Measurements from ENCODE around the gene FBXL16.

Gene FBXL16

GRCh38 chr16:661184-661821 lies 44.3 kb downstream of the FBXL16 start:
- no peak for DNase-seq (ENCODE audit: extremely low spot score)
- no peak for TF ChIP-seq CTCF (IDR thresholded peaks at IDR 0.05; ENCODE audit: control extremely low read depth, extremely low read depth, low read depth, missing control alignments)
- CTCF ChIA-PET, result interaction anchor here (1.0 to 7.3 kb wide), 3 partner anchors 11 to 25 kb away, joined by 3 to 57 read pairs (median 12); partner anchors contain the start of genes METTL26, STUB1 and WDR90
- POLR2A ChIA-PET, result no interaction called here

GRCh38 chr16:660459-661183 lies 45.0 kb downstream of the FBXL16 start:
- POLR2A ChIA-PET, result no interaction called here
- peak; percentile 54 for TF ChIP-seq CTCF (IDR thresholded peaks at IDR 0.05; ENCODE audit: control extremely low read depth, extremely low read depth, low read depth, missing control alignments)
- DNase-seq (ENCODE audit: extremely low spot score), result peak; percentile 95
- CTCF ChIA-PET, result interaction anchor here (3.0 to 7.3 kb wide), 2 partner anchors 10 to 21 kb away, joined by 12 to 57 read pairs; partner anchors contain the start of genes STUB1 and WDR90

GRCh38 chr16:660132-660458 lies 45.5 kb downstream of the FBXL16 start:
- CTCF ChIA-PET, result interaction anchor here (0.8 to 7.3 kb wide), 3 partner anchors 10 to 21 kb away, joined by 3 to 57 read pairs (median 12); partner anchors contain the start of genes RHBDL1, STUB1 and WDR90
- POLR2A ChIA-PET, result no interaction called here
- TF ChIP-seq CTCF (IDR thresholded peaks at IDR 0.05; ENCODE audit: control extremely low read depth, extremely low read depth, low read depth, missing control alignments), result no peak
- no peak for DNase-seq (ENCODE audit: extremely low spot score)

GRCh38 chr16:659618-660017 lies 46.0 kb downstream of the FBXL16 start:
- TF ChIP-seq CTCF (IDR thresholded peaks at IDR 0.05; ENCODE audit: control extremely low read depth, extremely low read depth, low read depth, missing control alignments), result no peak
- POLR2A ChIA-PET, result no interaction called here
- no peak for DNase-seq (ENCODE audit: extremely low spot score)
- CTCF ChIA-PET, result interaction anchor here (0.8 to 7.3 kb wide), 3 partner anchors 9 to 22 kb away, joined by 3 to 57 read pairs (median 12); partner anchors contain the start of genes RHBDL1, STUB1 and WDR90

- ChIA-PET CTCF (interaction anchor here (0.8 to 7.3 kb wide), 4 partner anchors 8 to 23 kb away, joined by 3 to 57 read pairs (median 8); partner anchors contain the start of genes RHBDL1, RHOT2, STUB1 and WDR90), POLR2A (no interaction called here)
- no peak for DNase-seq (ENCODE audit: extremely low spot score)
- TF ChIP-seq CTCF (IDR thresholded peaks at IDR 0.05; ENCODE audit: control extremely low read depth, extremely low read depth, low read depth, missing control alignments), result no peak
Measured at GRCh38 chr16:658679-659571, 46.7 kb downstream of the FBXL16 start.

GRCh38 chr16:657487-657886 lies 48.1 kb downstream of the FBXL16 start:
- CTCF ChIA-PET, result interaction anchor here (1.1 to 1.2 kb wide), 2 partner anchors 10 kb away, joined by 3 to 6 read pairs; no protein-coding TSS in a partner anchor
- POLR2A ChIA-PET, result no interaction called here
- no peak for TF ChIP-seq CTCF (IDR thresholded peaks at IDR 0.05; ENCODE audit: control extremely low read depth, extremely low read depth, low read depth, missing control alignments)
- DNase-seq (ENCODE audit: extremely low spot score), result no peak
